GM23338 (cell line): Measurements from ENCODE around the gene IMPA2. TPM values are rescaled to one million over a fixed set of nuclear protein-coding genes. Genes with fewer than 3 reads are reported as not detected.

ENCODE experiments used
- ATAC-seq: fragments of 200-7000 bp; cut with Tn5 transposase; 3 replicates; pipeline ENCODE4 v1.9.1; 2020
- DNase-seq: peaks from one replicate; pipeline ENCODE4 v3.0.0-alpha.2; 2015; ENCODE audit warnings: low spot score
- H2AFZ ChIP-seq: fragments of 200-600 bp; sonication (generic); 2 replicates; pipeline ENCODE4 v1.8.0; 2016; ENCODE audit warnings: antibody characterized with exemption, mild to moderate bottlenecking, moderate library complexity
- H3F3A ChIP-seq: fragments of 200-600 bp; sonication (generic); replicated peaks from 2 replicates; pipeline ENCODE4 v1.8.0; 2017; ENCODE audit warnings: antibody characterized with exemption, mixed run types, low read depth
- H3K27ac ChIP-seq: fragments of 200-600 bp; sonication (generic); 2 replicates; pipeline ENCODE4 v1.6.1; 2016; ENCODE audit warnings: low read depth
- H3K27me3 ChIP-seq: fragments of 200-600 bp; sonication (generic); 2 replicates; pipeline ENCODE4 v1.8.0; 2016; ENCODE audit warnings: mild to moderate bottlenecking, mixed run types, moderate library complexity; ENCODE audit not compliant: insufficient read depth
- H3K36me3 ChIP-seq: fragments of 200-600 bp; sonication (generic); 2 replicates; pipeline ENCODE4 v1.8.0; 2016; ENCODE audit warnings: mild to moderate bottlenecking; ENCODE audit not compliant: insufficient read depth
- H3K4me1 ChIP-seq: fragments of 200-600 bp; sonication (generic); 2 replicates; pipeline ENCODE4 v1.8.0; 2016; ENCODE audit warnings: mild to moderate bottlenecking, moderate library complexity; ENCODE audit not compliant: insufficient read depth
- H3K4me2 ChIP-seq: fragments of 200-600 bp; sonication (generic); 2 replicates; pipeline ENCODE4 v1.7.1; 2017; ENCODE audit warnings: mixed run types
- H3K4me3 ChIP-seq: fragments of 200-600 bp; sonication (generic); 2 replicates; pipeline ENCODE4 v1.6.1; 2016; ENCODE audit warnings: mixed run types
- H3K79me2 ChIP-seq: fragments of 200-600 bp; sonication (generic); replicated peaks from 2 replicates; pipeline ENCODE4 v1.8.0; 2017; ENCODE audit warnings: mild to moderate bottlenecking; ENCODE audit not compliant: insufficient read depth
- H3K9me2 ChIP-seq: fragments of 200-600 bp; sonication (generic); 2 replicates; pipeline ENCODE4 v1.8.0; 2017; ENCODE audit not compliant: insufficient read depth
- H4K20me1 ChIP-seq: fragments of 200-600 bp; sonication (generic); replicated peaks from 2 replicates; pipeline ENCODE4 v1.8.0; 2017; ENCODE audit warnings: mild to moderate bottlenecking; ENCODE audit not compliant: insufficient read depth
- H3K27ac Mint-ChIP-seq: 2 replicates; pipeline ENCODE4 v1.8.0; 2020; ENCODE audit warnings: inconsistent platforms, mild to moderate bottlenecking, moderate library complexity, mixed read lengths
- H3K27me3 Mint-ChIP-seq: 3 replicates; pipeline ENCODE4 v1.8.0; 2022; ENCODE audit warnings: low read depth, mild to moderate bottlenecking, moderate library complexity, mixed read lengths, inconsistent platforms; ENCODE audit not compliant: insufficient read depth, poor library complexity
- H3K36me3 Mint-ChIP-seq: 3 replicates; pipeline ENCODE4 v1.8.0; 2021; ENCODE audit warnings: low read depth, mild to moderate bottlenecking, inconsistent platforms, moderate library complexity, mixed read lengths
- H3K4me1 Mint-ChIP-seq: 3 replicates; pipeline ENCODE4 v1.8.0; 2020; ENCODE audit warnings: mild to moderate bottlenecking, inconsistent platforms, mixed read lengths
- H3K4me3 Mint-ChIP-seq: 3 replicates; pipeline ENCODE4 v1.8.0; 2021; ENCODE audit warnings: moderate library complexity, mild to moderate bottlenecking, inconsistent platforms, mixed read lengths
- H3K9me3 Mint-ChIP-seq: 3 replicates; pipeline ENCODE4 v1.8.0; 2020; ENCODE audit warnings: moderate library complexity, mild to moderate bottlenecking, inconsistent platforms, mixed read lengths
- CREB1 ChIP-seq: fragments of 250-450 bp; sonication (Bioruptor Pico); IDR thresholded peaks from 2 replicates; pipeline ENCODE4 v1.5.0; 2020; ENCODE audit warnings: low read depth, mild to moderate bottlenecking, moderate library complexity
- CTCF ChIP-seq, 2 experiments: fragments of 200-600 bp in 1 of 2; sonication (generic) in 1 of 2; conservative IDR thresholded peaks; 2 replicates each; pipeline versions ENCODE4 v1.5.1 to v1.6.1; 2016 to 2017; ENCODE audit warnings: antibody characterized with exemption in 2 of 2, low read depth in 2 of 2, mild to moderate bottlenecking in 2 of 2, moderate library complexity in 1 of 2
- ETS1 ChIP-seq: IDR thresholded peaks from 2 replicates; pipeline ENCODE4 v1.6.1; 2016; ENCODE audit warnings: antibody characterized with exemption
- EZH2 ChIP-seq: fragments of 200-600 bp; sonication (generic); IDR thresholded peaks from one replicate; pipeline ENCODE4 v1.8.0; 2017; ENCODE audit warnings: antibody characterized with exemption, mild to moderate bottlenecking, low read depth; ENCODE audit not compliant: unreplicated experiment
- EZH2phosphoT487 ChIP-seq: fragments of 200-600 bp; sonication (generic); IDR thresholded peaks from one replicate; pipeline ENCODE4 v1.8.1; 2018; ENCODE audit warnings: antibody characterized with exemption; ENCODE audit not compliant: unreplicated experiment
- JUNB ChIP-seq: IDR thresholded peaks from one replicate; pipeline ENCODE4 v1.6.1; 2016; ENCODE audit warnings: antibody characterized with exemption; ENCODE audit not compliant: unreplicated experiment
- NANOG ChIP-seq: IDR thresholded peaks from 2 replicates; pipeline ENCODE4 v1.6.1; 2016; ENCODE audit warnings: antibody characterized with exemption, borderline replicate concordance
- POLR2AphosphoS5 ChIP-seq: IDR thresholded peaks from 2 replicates; pipeline ENCODE4 v1.6.1; 2016; ENCODE audit warnings: antibody characterized with exemption, low read depth
- STAT1 ChIP-seq: IDR thresholded peaks from one replicate; pipeline ENCODE4 v1.6.1; 2016; ENCODE audit warnings: antibody characterized with exemption; ENCODE audit not compliant: unreplicated experiment
- ZNF114 ChIP-seq: fragments of 250-450 bp; sonication (Bioruptor Pico); IDR thresholded peaks from 2 replicates; pipeline ENCODE4 v1.5.0; 2020; ENCODE audit warnings: mild to moderate bottlenecking, moderate library complexity
- ZNF331 ChIP-seq: fragments of 250-450 bp; sonication (Bioruptor Pico); IDR thresholded peaks from 2 replicates; pipeline ENCODE4 v1.5.0; 2020; ENCODE audit warnings: low read depth, mild to moderate bottlenecking, moderate library complexity
- ZNF462 ChIP-seq: fragments of 250-450 bp; sonication (Bioruptor Pico); IDR thresholded peaks from 2 replicates; pipeline ENCODE4 v1.5.0; 2020; ENCODE audit warnings: mild to moderate bottlenecking, moderate library complexity
- polyA plus RNA-seq: library from polyadenylated mRNA; unstranded; fragments of >200 nt; fragmentation: Nextera tagmentation; extraction: Ambion mirVana; gene quantifications from 2 replicates; pipeline ENCODE4 v1.2.1, GENCODE V29; 2016
- total RNA-seq: library from RNA; depleted of rRNA; stranded (reverse); fragments of >200 nt; shearing (Covaris generic); gene quantifications from 2 replicates; pipeline ENCODE4 v1.2.3, GENCODE V29; 2014

The IMPA2 gene
- total and polyA plus RNA-seq, 2 experiments from 2014 or later: 50.4 to 122 TPM

- Mint-ChIP-seq H3K27me3 (peaks cover 11% of the 10 kb centered on the region), H3K4me1 (peaks cover 17% of the 10 kb centered on the region), H3K36me3 (no peaks in the 10 kb centered on the region; the same call in 2 of the 3 replicates), H3K27ac (no peak overlapping the region), H3K9me3 (no peaks in the 10 kb centered on the region), H3K4me3 (no peak overlapping the region)
- H3K9me2 ChIP-seq: no peaks in the 10 kb centered on the region
- H3K27ac ChIP-seq: no peak overlapping the region
- H3K4me1 ChIP-seq: peaks cover 6% of the 10 kb centered on the region; the same call in 1 of the 2 replicates
- no peaks in the 10 kb centered on the region for H3K36me3 ChIP-seq
- H4K20me1 ChIP-seq: no peaks in the 10 kb centered on the region
- no peak for TF ChIP-seq EZH2
- H2AFZ ChIP-seq: no peak overlapping the region
- DNase-seq (no peak), ATAC-seq (no peak)
- no peaks in the 10 kb centered on the region for H3K27me3 ChIP-seq
- no peak overlapping the region for H3K4me3 ChIP-seq
- H3K4me2 ChIP-seq: no peak overlapping the region
- H3K79me2 ChIP-seq: no peaks in the 10 kb centered on the region
- peaks cover 5% of the 10 kb centered on the region; the same call in 1 of the 2 replicates for H3F3A ChIP-seq
Observed at GRCh38 chr18:11975723-11976122, 5.6 kb upstream of the IMPA2 start.

GRCh38 chr18:11976315-11977152 is 4.8 kb upstream of the IMPA2 start:
- no peaks in the 10 kb centered on the region for H4K20me1 ChIP-seq
- H3K4me2 ChIP-seq: no peak overlapping the region
- Mint-ChIP-seq H3K9me3 (no peaks in the 10 kb centered on the region), H3K4me1 (peaks cover 17% of the 10 kb centered on the region), H3K36me3 (no peaks in the 10 kb centered on the region; the same call in 2 of the 3 replicates), H3K27me3 (peaks cover 11% of the 10 kb centered on the region), H3K27ac (no peak overlapping the region), H3K4me3 (no peak overlapping the region)
- H3K36me3 ChIP-seq: no peaks in the 10 kb centered on the region
- H3K4me1 ChIP-seq: peaks cover 6% of the 10 kb centered on the region; the same call in 1 of the 2 replicates
- no peak overlapping the region for H3K4me3 ChIP-seq
- no peak overlapping the region for H3K27ac ChIP-seq
- peak overlapping the region; percentile 63; the same call in 1 of the 2 replicates for H2AFZ ChIP-seq
- H3K79me2 ChIP-seq: no peaks in the 10 kb centered on the region
- ATAC-seq: no peak
- peaks cover 5% of the 10 kb centered on the region; the same call in 1 of the 2 replicates for H3F3A ChIP-seq
- no peaks in the 10 kb centered on the region for H3K27me3 ChIP-seq
- H3K9me2 ChIP-seq: no peaks in the 10 kb centered on the region
- no peak for DNase-seq
- TF ChIP-seq POLR2AphosphoS5 (no peak), EZH2phosphoT487 (no peak), ETS1 (no peak), CTCF (conservative IDR thresholded peaks at IDR 0.05; ENCODE audit: low read depth in 2 of 2) (no peak), ZNF114 (CRISPR knock-in tag) (no peak), CREB1 (no peak), ZNF462 (no peak), NANOG (no peak), STAT1 (no peak), JUNB (no peak), EZH2 (no peak), ZNF331 (CRISPR knock-in tag) (no peak)
